NCI-H187 (cell line): ENCODE measurements around the gene MYOT.
A peak's percentile ranks its signal among the peaks of the same experiment; 100 is the strongest.
"Not testable (repeated sequence)": the region's sequence is repeated elsewhere in the genome, so short reads cannot be mapped to it uniquely, and the experiment has no call there.

Experiments
- DNase-seq, 2 experiments: peaks; one replicate each; lab custom pipeline; 2025; lab: John Stamatoyannopoulos, UW

The MYOT gene

GRCh38 chr5:137867664-137868063, at the start of gene MYOT:
Gene MYOT (plus strand): TSS chr5:137867860. CDS start chr5:137870652, 2,792 bp downstream.
- no peak for DNase-seq

GRCh38 chr5:137819766-137820165, 47.9 kb upstream of the MYOT start:
- no peak for DNase-seq

GRCh38 chr5:137822158-137822764, 45.4 kb upstream of the MYOT start:
- DNase-seq: no peak

GRCh38 chr5:137822984-137823383, 44.7 kb upstream of the MYOT start:
- DNase-seq: no peak

- DNase-seq: no peak
Observed at GRCh38 chr5:137825165-137825564, 42.5 kb upstream of the MYOT start.

- no peak for DNase-seq
Observed at GRCh38 chr5:137826067-137826466, 41.6 kb upstream of the MYOT start.

- DNase-seq: no peak
Observed at GRCh38 chr5:137828180-137828579, 39.5 kb upstream of the MYOT start.

- DNase-seq: no peak
Observed at GRCh38 chr5:137828664-137829063, 39.0 kb upstream of the MYOT start.

- no peak for DNase-seq
Observed at GRCh38 chr5:137831105-137831504, 36.6 kb upstream of the MYOT start.

GRCh38 chr5:137831526-137831925, 36.1 kb upstream of the MYOT start:
- no peak for DNase-seq

- DNase-seq: no peak
Observed at GRCh38 chr5:137832416-137832815, 35.2 kb upstream of the MYOT start.

GRCh38 chr5:137833463-137833862, 34.2 kb upstream of the MYOT start:
- DNase-seq: no peak

GRCh38 chr5:137834498-137835049, 33.1 kb upstream of the MYOT start:
- no peak for DNase-seq

GRCh38 chr5:137836298-137836697, 31.4 kb upstream of the MYOT start:
- DNase-seq: no peak

GRCh38 chr5:137836997-137837396, 30.7 kb upstream of the MYOT start:
- no peak for DNase-seq

GRCh38 chr5:137837491-137838394, 29.9 kb upstream of the MYOT start:
- no peak for DNase-seq

- DNase-seq: no peak
Observed at GRCh38 chr5:137838976-137839375, 28.7 kb upstream of the MYOT start.

GRCh38 chr5:137842296-137842695, 25.4 kb upstream of the MYOT start:
- DNase-seq: no peak

GRCh38 chr5:137843676-137844299, 23.9 kb upstream of the MYOT start:
- no peak for DNase-seq

GRCh38 chr5:137845472-137845871, 22.2 kb upstream of the MYOT start:
- DNase-seq: no peak

- DNase-seq: peak; percentile 4 to 12
Observed at GRCh38 chr5:137847687-137848086, 20.0 kb upstream of the MYOT start.

GRCh38 chr5:137853165-137853564, 14.5 kb upstream of the MYOT start:
- DNase-seq: not testable (repeated sequence)

- DNase-seq: no peak
Observed at GRCh38 chr5:137856201-137856600, 11.5 kb upstream of the MYOT start.
